Measurements from ENCODE around the gene NUDT8. TPM values are rescaled to one million over a fixed set of nuclear protein-coding genes. Genes with fewer than 3 reads are reported as not detected.

The NUDT8 gene
- total and polyA plus RNA-seq, 2 experiments from 2014 or later = 5.0 to 15.1 TPM

DNA sequence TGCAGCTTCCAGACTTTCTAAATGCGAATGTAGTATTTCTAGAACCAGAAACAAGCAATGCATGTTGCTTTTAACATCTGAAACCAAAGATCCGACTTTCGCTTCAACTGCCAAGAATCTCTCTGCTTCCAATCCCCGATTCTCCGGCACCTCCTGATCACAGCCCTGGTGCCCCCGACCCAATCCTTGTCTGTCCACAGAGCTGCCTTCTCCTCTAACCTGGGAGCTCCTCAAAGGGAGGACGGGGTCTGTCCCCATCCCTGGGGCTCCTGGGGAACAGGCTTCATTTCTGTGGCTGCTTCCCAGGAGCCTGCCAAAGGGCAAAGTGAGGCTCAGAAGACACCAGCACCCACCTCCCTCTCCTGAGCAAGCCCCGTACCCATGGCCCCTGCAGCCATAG lies 44.2 kb upstream of the NUDT8 start (continued):
- TF ChIP-seq, protein P1, sequence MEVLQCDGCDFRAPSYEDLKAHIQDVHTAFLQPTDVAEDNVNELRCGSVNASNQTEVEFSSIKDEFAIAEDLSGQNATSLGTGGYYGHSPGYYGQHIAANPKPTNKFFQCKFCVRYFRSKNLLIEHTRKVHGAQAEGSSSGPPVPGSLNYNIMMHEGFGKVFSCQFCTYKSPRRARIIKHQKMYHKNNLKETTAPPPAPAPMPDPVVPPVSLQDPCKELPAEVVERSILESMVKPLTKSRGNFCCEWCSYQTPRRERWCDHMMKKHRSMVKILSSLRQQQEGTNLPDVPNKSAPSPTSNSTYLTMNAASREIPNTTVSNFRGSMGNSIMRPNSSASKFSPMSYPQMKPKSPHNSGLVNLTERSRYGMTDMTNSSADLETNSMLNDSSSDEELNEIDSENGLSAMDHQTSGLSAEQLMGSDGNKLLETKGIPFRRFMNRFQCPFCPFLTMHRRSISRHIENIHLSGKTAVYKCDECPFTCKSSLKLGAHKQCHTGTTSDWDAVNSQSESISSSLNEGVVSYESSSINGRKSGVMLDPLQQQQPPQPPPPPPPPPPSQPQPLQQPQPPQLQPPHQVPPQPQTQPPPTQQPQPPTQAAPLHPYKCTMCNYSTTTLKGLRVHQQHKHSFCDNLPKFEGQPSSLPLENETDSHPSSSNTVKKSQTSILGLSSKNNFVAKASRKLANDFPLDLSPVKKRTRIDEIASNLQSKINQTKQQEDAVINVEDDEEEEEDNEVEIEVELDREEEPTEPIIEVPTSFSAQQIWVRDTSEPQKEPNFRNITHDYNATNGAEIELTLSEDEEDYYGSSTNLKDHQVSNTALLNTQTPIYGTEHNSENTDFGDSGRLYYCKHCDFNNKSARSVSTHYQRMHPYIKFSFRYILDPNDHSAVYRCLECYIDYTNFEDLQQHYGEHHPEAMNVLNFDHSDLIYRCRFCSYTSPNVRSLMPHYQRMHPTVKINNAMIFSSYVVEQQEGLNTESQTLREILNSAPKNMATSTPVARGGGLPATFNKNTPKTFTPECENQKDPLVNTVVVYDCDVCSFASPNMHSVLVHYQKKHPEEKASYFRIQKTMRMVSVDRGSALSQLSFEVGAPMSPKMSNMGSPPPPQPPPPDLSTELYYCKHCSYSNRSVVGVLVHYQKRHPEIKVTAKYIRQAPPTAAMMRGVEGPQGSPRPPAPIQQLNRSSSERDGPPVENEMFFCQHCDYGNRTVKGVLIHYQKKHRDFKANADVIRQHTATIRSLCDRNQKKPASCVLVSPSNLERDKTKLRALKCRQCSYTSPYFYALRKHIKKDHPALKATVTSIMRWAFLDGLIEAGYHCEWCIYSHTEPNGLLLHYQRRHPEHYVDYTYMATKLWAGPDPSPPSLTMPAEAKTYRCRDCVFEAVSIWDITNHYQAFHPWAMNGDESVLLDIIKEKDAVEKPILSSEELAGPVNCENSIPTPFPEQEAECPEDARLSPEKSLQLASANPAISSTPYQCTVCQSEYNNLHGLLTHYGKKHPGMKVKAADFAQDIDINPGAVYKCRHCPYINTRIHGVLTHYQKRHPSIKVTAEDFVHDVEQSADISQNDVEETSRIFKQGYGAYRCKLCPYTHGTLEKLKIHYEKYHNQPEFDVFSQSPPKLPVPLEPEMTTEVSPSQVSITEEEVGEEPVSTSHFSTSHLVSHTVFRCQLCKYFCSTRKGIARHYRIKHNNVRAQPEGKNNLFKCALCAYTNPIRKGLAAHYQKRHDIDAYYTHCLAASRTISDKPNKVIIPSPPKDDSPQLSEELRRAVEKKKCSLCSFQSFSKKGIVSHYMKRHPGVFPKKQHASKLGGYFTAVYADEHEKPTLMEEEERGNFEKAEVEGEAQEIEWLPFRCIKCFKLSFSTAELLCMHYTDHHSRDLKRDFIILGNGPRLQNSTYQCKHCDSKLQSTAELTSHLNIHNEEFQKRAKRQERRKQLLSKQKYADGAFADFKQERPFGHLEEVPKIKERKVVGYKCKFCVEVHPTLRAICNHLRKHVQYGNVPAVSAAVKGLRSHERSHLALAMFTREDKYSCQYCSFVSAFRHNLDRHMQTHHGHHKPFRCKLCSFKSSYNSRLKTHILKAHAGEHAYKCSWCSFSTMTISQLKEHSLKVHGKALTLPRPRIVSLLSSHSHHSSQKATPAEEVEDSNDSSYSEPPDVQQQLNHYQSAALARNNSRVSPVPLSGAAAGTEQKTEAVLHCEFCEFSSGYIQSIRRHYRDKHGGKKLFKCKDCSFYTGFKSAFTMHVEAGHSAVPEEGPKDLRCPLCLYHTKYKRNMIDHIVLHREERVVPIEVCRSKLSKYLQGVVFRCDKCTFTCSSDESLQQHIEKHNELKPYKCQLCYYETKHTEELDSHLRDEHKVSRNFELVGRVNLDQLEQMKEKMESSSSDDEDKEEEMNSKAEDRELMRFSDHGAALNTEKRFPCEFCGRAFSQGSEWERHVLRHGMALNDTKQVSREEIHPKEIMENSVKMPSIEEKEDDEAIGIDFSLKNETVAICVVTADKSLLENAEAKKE (CRISPR knock-in tag; IDR thresholded peaks at IDR 0.05) = no peak
- TF ChIP-seq EZH2phosphoT487 (IDR thresholded peaks at IDR 0.05; ENCODE audit: unreplicated experiment) = no peak
- no peak for TF ChIP-seq CREB1 (CRISPR knock-in tag; IDR thresholded peaks at IDR 0.05; ENCODE audit: low read depth)
- TF ChIP-seq POLR2AphosphoS5 (IDR thresholded peaks at IDR 0.05; ENCODE audit: low read depth) = no peak
- TF ChIP-seq STAT1 (IDR thresholded peaks at IDR 0.05; ENCODE audit: unreplicated experiment) = no peak
- TF ChIP-seq, protein P2, sequence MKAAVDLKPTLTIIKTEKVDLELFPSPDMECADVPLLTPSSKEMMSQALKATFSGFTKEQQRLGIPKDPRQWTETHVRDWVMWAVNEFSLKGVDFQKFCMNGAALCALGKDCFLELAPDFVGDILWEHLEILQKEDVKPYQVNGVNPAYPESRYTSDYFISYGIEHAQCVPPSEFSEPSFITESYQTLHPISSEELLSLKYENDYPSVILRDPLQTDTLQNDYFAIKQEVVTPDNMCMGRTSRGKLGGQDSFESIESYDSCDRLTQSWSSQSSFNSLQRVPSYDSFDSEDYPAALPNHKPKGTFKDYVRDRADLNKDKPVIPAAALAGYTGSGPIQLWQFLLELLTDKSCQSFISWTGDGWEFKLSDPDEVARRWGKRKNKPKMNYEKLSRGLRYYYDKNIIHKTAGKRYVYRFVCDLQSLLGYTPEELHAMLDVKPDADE (IDR thresholded peaks at IDR 0.05) = no peak
- TF ChIP-seq NANOG (IDR thresholded peaks at IDR 0.05; ENCODE audit: borderline replicate concordance) = no peak

DNA sequence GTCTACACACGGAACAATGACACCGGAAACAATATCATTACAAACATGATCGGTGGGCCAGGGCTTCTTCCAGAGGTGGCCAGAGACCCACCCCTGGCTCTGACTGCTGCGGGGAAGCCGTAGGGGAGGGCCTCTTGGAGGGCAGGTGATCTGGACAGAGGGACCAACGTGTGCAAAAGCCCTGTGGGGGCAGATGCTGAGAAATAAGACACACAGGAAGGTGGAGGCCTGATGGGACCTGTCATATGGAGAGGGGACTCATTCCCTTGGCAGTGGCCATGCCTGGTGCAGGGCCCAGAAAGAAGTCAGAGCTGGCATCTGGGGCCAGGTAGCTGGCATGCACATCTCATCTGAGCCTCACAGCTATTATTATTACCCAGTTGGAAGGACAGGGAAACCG lies 43.6 kb upstream of the NUDT8 start:
- H3K4me2 ChIP-seq = no peak overlapping the region
- H3K79me2 ChIP-seq (replicated peaks; ENCODE audit: insufficient read depth) = no peaks in the 10 kb centered on the region
- Mint-ChIP-seq H3K27me3 (ENCODE audit: insufficient read depth, low read depth, poor library complexity) (peaks cover 6% of the 10 kb centered on the region), H3K36me3 (ENCODE audit: low read depth) (no peaks in the 10 kb centered on the region), H3K27ac (no peak overlapping the region), H3K4me3 (no peak overlapping the region), H3K4me1 (peaks cover 19% of the 10 kb centered on the region), H3K9me3 (no peaks in the 10 kb centered on the region; the same call in 2 of the 3 replicates)
- no peaks in the 10 kb centered on the region for H4K20me1 ChIP-seq (replicated peaks; ENCODE audit: insufficient read depth)
- H3K4me1 ChIP-seq (ENCODE audit: insufficient read depth) = no peaks in the 10 kb centered on the region
- no peaks in the 10 kb centered on the region for H3K9me2 ChIP-seq (ENCODE audit: insufficient read depth)
- no peak overlapping the region for H3K27ac ChIP-seq (ENCODE audit: low read depth)
- no peak overlapping the region for H3K4me3 ChIP-seq
- H3K36me3 ChIP-seq (ENCODE audit: insufficient read depth) = no peaks in the 10 kb centered on the region
- no peak for DNase-seq (ENCODE audit: low spot score)
- H3K27me3 ChIP-seq (ENCODE audit: insufficient read depth) = no peaks in the 10 kb centered on the region
- no peaks in the 10 kb centered on the region for H3F3A ChIP-seq (replicated peaks; ENCODE audit: low read depth)
- H2AFZ ChIP-seq = no peak overlapping the region
- ATAC-seq = no peak
- TF ChIP-seq, protein P2 (IDR thresholded peaks at IDR 0.05) = no peak
- TF ChIP-seq CREB1 (CRISPR knock-in tag; IDR thresholded peaks at IDR 0.05; ENCODE audit: low read depth) (no peak), EZH2 (IDR thresholded peaks at IDR 0.05; ENCODE audit: low read depth, unreplicated experiment) (no peak), REST (IDR thresholded peaks at IDR 0.05; ENCODE audit: unreplicated experiment) (no peak)

Measured in GM23338 (cell line).